ENCODE data around the gene STK32C. TPM values are rescaled to one million over a fixed set of nuclear protein-coding genes. Genes with fewer than 3 reads are reported as not detected.

Gene STK32C
- polyA plus RNA-seq, 2 of the 4 experiments (the other 2 are of a cell fraction): 29.9 to 43.6 TPM

DNA sequence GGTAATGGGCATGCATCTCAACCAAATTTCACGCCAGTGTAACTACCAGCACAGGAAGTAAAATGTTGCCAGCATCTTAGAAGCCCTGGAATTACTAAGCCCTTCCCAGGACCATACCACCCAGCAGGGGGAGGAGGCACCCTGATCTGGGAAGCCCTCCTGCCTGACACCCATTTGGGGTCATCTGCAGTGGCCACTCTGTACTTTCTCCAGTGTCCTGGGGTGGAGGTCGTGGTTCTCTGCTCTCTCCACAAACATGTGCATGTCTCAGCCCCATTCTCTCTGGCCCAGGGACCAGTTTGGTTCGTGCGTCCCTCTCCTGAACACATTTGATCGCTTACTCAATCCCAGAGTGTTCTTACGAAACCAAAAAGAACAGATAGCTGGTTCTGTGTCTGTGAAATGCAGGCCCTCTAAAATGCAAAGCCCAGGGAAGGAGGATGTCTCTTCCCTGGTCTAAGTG, 14.9 kb upstream of the STK32C start:
- ChIA-PET POLR2A (interaction anchor here (1.0 kb wide), 1 partner anchor 15 kb away, joined by 7 read pairs; the partner anchor contains the start of gene STK32C), CTCF (no interaction called here)
- DNase-seq (ENCODE audit: low read depth in 1 of 2, low spot score in 1 of 2) (peak; percentile 63 to 64), ATAC-seq (peak; percentile 63 to 69), FAIRE-seq (no peak)
- peak overlapping the region; percentile 95 to 99 for H3K27ac ChIP-seq
- no peaks in the 10 kb centered on the region for H3K9me3 ChIP-seq
- WGBS (ENCODE audit: missing lambda C conversion rate): 16% methylated on average over 6 of the region's 6 CpGs
- no peak for TF ChIP-seq ZC3H11A (IDR thresholded peaks at IDR 0.05)
- no peak for TF ChIP-seq EHF (CRISPR knock-in tag; IDR thresholded peaks at IDR 0.05)
- no peak for TF ChIP-seq MAFK (IDR thresholded peaks at IDR 0.05; ENCODE audit: partially characterized antibody)
- TF ChIP-seq, protein P1, sequence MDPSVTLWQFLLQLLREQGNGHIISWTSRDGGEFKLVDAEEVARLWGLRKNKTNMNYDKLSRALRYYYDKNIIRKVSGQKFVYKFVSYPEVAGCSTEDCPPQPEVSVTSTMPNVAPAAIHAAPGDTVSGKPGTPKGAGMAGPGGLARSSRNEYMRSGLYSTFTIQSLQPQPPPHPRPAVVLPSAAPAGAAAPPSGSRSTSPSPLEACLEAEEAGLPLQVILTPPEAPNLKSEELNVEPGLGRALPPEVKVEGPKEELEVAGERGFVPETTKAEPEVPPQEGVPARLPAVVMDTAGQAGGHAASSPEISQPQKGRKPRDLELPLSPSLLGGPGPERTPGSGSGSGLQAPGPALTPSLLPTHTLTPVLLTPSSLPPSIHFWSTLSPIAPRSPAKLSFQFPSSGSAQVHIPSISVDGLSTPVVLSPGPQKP (IDR thresholded peaks at IDR 0.05; ENCODE audit: low read depth, low read length): no peak
- TF ChIP-seq EP300 (IDR thresholded peaks at IDR 0.05): no peak
- TF ChIP-seq, protein P2, sequence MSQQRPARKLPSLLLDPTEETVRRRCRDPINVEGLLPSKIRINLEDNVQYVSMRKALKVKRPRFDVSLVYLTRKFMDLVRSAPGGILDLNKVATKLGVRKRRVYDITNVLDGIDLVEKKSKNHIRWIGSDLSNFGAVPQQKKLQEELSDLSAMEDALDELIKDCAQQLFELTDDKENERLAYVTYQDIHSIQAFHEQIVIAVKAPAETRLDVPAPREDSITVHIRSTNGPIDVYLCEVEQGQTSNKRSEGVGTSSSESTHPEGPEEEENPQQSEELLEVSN (IDR thresholded peaks at IDR 0.05; ENCODE audit: borderline replicate concordance, low read depth): no peak
- TF ChIP-seq JUN (IDR thresholded peaks at IDR 0.05): peak; percentile 57 to 70; a peak in 3 of 5 replicates
- TF ChIP-seq HOXB13 (CRISPR knock-in tag; IDR thresholded peaks at IDR 0.05; ENCODE audit: low read depth): no peak
- no peak for TF ChIP-seq FOSL2 (IDR thresholded peaks at IDR 0.05)
- 0 out of 2 replicates have a peak, but pooled peaks have one; percentile 18 for TF ChIP-seq FOSL2 (CRISPR knock-in tag; IDR thresholded peaks at IDR 0.05)
- TF ChIP-seq, protein P3, sequence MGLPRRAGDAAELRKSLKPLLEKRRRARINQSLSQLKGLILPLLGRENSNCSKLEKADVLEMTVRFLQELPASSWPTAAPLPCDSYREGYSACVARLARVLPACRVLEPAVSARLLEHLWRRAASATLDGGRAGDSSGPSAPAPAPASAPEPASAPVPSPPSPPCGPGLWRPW (IDR thresholded peaks at IDR 0.05): peak; percentile 83
- no peak for TF ChIP-seq POLR2A (IDR thresholded peaks at IDR 0.05; ENCODE audit: low read length)
- TF ChIP-seq, protein P4, sequence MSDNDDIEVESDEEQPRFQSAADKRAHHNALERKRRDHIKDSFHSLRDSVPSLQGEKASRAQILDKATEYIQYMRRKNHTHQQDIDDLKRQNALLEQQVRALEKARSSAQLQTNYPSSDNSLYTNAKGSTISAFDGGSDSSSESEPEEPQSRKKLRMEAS (IDR thresholded peaks at IDR 0.05): peak; percentile 52
- TF ChIP-seq RAD21 (conservative IDR thresholded peaks at IDR 0.05 in 1 of 2, IDR thresholded peaks at IDR 0.05 in 1 of 2): no peak
- no peak for TF ChIP-seq FOXS1 (CRISPR knock-in tag; IDR thresholded peaks at IDR 0.05)
- TF ChIP-seq KDM1A (IDR thresholded peaks at IDR 0.05; ENCODE audit: low read depth): no peak
- TF ChIP-seq CEBPB (IDR thresholded peaks at IDR 0.05): peak; percentile 96 to 98
- H3K4me2 ChIP-seq: peak overlapping the region; percentile 70
- H3K4me1 ChIP-seq: peaks cover 90% of the 10 kb centered on the region
- no peak overlapping the region for H3K4me3 ChIP-seq

DNA sequence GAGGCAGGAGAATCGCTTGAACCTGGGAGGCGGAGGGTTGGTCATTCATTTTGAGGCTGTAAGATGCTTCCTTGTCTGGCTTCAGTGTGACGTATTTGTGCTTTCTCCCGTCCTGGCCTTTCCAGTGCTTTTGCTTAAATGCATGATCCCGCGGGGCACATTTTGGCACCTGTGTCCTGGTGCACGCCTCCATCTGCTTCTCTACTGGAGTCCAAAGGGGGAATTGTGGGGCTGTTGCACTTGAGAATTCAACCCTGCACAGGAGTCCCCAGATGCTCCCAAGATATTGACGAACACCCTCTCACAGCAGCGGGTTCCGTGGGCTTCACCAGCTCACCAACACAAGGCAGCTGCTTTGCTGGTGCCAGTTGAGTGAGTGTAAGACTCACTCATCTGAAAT, 14.0 kb upstream of the STK32C start:
- no peak for FAIRE-seq
- peaks cover 86% of the 10 kb centered on the region for H3K4me1 ChIP-seq
- peak overlapping the region; percentile 95 to 99 for H3K27ac ChIP-seq
- no peak for DNase-seq (ENCODE audit: low read depth in 1 of 2, low spot score in 1 of 2)
- POLR2A ChIA-PET: no interaction called here
- CTCF ChIA-PET: interaction anchor here (0.8 to 1.1 kb wide), 3 partner anchors 15 to 31 kb away, joined by 3 to 4 read pairs (median 3); no protein-coding TSS in a partner anchor
- peak overlapping the region; percentile 70; the same call in 1 of the 3 replicates for H3K4me2 ChIP-seq
- TF ChIP-seq NFE2L2 (conservative IDR thresholded peaks at IDR 0.05; ENCODE audit: low read length): no peak
- no peak overlapping the region for H3K4me3 ChIP-seq
- WGBS (ENCODE audit: missing lambda C conversion rate): 92% methylated on average over 10 of the region's 10 CpGs
- ATAC-seq: no peak
- no peaks in the 10 kb centered on the region for H3K9me3 ChIP-seq

DNA sequence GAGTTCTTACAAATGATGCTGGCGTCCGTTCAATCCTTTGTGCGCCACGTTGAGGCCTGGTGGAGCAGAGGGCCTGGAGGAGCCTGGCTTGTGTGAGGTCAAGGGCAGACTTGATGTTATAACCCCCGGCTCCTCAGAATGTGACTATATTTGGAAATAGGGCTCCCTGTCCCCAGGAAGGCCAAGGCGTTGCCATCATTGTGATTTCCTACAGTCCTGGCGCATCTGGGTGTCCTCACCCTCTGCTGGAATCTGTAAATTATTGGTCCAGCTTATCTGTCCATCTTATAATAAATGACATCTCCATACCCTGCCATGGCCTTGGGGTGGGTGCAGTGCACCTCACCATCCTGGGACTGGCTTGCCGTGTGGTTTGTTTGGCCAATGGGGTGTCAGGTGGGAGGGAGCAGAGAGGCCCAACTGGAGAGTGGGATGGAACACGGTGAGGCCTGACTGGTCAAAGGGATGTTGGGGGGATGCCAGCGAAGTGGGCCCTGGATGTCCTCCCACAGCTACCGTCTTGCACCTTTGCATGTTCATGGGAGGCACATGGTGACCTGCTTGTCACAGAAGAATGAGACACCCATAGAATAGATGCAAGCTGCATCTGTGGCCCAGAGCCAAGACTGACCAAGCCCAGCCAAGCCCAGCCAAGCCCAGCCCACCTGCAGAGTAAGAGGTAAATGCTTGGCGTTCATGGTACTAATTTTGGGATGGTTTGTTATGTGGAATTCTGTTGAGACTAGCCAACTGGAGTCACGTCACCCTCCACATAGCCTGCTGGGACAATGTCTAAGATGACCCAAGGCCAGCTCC, 13.1 kb upstream of the STK32C start:
- WGBS (ENCODE audit: missing lambda C conversion rate): 63% methylated on average over 13 of the region's 13 CpGs
- peak; percentile 21 to 61; a peak in 5 of 6 replicates for ATAC-seq
- H3K4me1 ChIP-seq: peaks cover 78% of the 10 kb centered on the region
- DNase-seq (ENCODE audit: low read depth in 1 of 2, low spot score in 1 of 2): peak; percentile 46 to 73
- H3K27ac ChIP-seq: peak overlapping the region; percentile 95 to 99
- no peak for FAIRE-seq
- H3K4me3 ChIP-seq: peak overlapping the region; percentile 11; the same call in 1 of the 3 replicates
- ChIA-PET POLR2A (interaction anchor here (1.1 to 1.5 kb wide), 3 partner anchors 9 to 13 kb away, joined by 4 to 18 read pairs (median 8); partner anchors contain the start of genes LRRC27 and STK32C), CTCF (interaction anchor here (0.9 to 1.7 kb wide), 4 partner anchors 14 to 131 kb away, joined by 3 to 4 read pairs (median 3); no protein-coding TSS in a partner anchor)
- no peaks in the 10 kb centered on the region for H3K9me3 ChIP-seq
- peak overlapping the region; percentile 82 for H3K4me2 ChIP-seq
- TF ChIP-seq HOXA7 (CRISPR knock-in tag; IDR thresholded peaks at IDR 0.05) (no peak), MAFK (IDR thresholded peaks at IDR 0.05; ENCODE audit: partially characterized antibody) (no peak), POLR2A (IDR thresholded peaks at IDR 0.05; ENCODE audit: low read length) (no peak), PHF8 (IDR thresholded peaks at IDR 0.05; ENCODE audit: borderline replicate concordance, low read depth) (no peak), MYC (IDR thresholded peaks at IDR 0.05; ENCODE audit: borderline replicate concordance, low read length) (no peak), GATA3 (IDR thresholded peaks at IDR 0.05; ENCODE audit: borderline replicate concordance) (peak; percentile 40; the same call in 1 of the 2 replicates), HOXB13 (CRISPR knock-in tag; IDR thresholded peaks at IDR 0.05; ENCODE audit: low read depth) (0 out of 2 replicates have a peak, but pooled peaks have one; percentile 17), ZSCAN20 (CRISPR knock-in tag; IDR thresholded peaks at IDR 0.05) (no peak), HEYL (CRISPR knock-in tag; IDR thresholded peaks at IDR 0.05) (no peak), POLR2AphosphoS2 (conservative IDR thresholded peaks at IDR 0.05; ENCODE audit: low read length) (no peak), RARB (CRISPR knock-in tag; IDR thresholded peaks at IDR 0.05) (no peak), ZC3H11A (IDR thresholded peaks at IDR 0.05) (no peak), EHF (CRISPR knock-in tag; IDR thresholded peaks at IDR 0.05) (no peak)
- TF ChIP-seq, protein P4 (IDR thresholded peaks at IDR 0.05): 0 out of 2 replicates have a peak, but pooled peaks have one; percentile 19
- TF ChIP-seq, protein P5, sequence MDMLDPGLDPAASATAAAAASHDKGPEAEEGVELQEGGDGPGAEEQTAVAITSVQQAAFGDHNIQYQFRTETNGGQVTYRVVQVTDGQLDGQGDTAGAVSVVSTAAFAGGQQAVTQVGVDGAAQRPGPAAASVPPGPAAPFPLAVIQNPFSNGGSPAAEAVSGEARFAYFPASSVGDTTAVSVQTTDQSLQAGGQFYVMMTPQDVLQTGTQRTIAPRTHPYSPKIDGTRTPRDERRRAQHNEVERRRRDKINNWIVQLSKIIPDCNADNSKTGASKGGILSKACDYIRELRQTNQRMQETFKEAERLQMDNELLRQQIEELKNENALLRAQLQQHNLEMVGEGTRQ (IDR thresholded peaks at IDR 0.05): no peak
- TF ChIP-seq, protein P6, sequence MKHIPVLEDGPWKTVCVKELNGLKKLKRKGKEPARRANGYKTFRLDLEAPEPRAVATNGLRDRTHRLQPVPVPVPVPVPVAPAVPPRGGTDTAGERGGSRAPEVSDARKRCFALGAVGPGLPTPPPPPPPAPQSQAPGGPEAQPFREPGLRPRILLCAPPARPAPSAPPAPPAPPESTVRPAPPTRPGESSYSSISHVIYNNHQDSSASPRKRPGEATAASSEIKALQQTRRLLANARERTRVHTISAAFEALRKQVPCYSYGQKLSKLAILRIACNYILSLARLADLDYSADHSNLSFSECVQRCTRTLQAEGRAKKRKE (CRISPR knock-in tag; IDR thresholded peaks at IDR 0.05; ENCODE audit: low read depth): no peak

Data from A549 (cell line).